H1 (cell line): ENCODE measurements around the gene EEF2K.

ENCODE experiments used
- BRCA1 ChIP-seq: IDR thresholded peaks from 2 replicates; pipeline ENCODE4 v1.6.1; 2012; ENCODE audit warnings: low read depth, low read length, improper control_type of control experiment
- CEBPB ChIP-seq: IDR thresholded peaks from 2 replicates; pipeline ENCODE4 v1.6.1; 2012; ENCODE audit warnings: low read depth, low read length
- EGR1 ChIP-seq: IDR thresholded peaks from 2 replicates; pipeline ENCODE4 v1.6.1; 2011; ENCODE audit warnings: low read depth, low read length, borderline replicate concordance
- EP300 ChIP-seq, 2 experiments: IDR thresholded peaks; 1 replicate in 1 of 2; 2 replicates in 1 of 2; pipeline ENCODE4 v1.6.1; 2011 to 2012; ENCODE audit warnings: low read depth in 2 of 2, low read length in 2 of 2, mild to moderate bottlenecking in 2 of 2, borderline replicate concordance in 1 of 2, inconsistent platforms in 1 of 2, moderate library complexity in 1 of 2
- EZH2 ChIP-seq: fragments of 200-600 bp; sonication (generic); IDR thresholded peaks from 2 replicates; pipeline ENCODE4 v1.7.1; 2012; ENCODE audit warnings: low read depth, mild to moderate bottlenecking, moderate library complexity, low read length, inconsistent platforms; ENCODE audit not compliant: severe bottlenecking
- GTF2F1 ChIP-seq: IDR thresholded peaks from 2 replicates; pipeline ENCODE4 v1.6.1; 2012; ENCODE audit warnings: low read depth, low read length, improper control_type of control experiment, borderline replicate concordance
- POLR2A ChIP-seq, 2 experiments: IDR thresholded peaks; 1 replicate in 1 of 2; 2 replicates in 1 of 2; pipeline ENCODE4 v1.6.1; 2011; ENCODE audit warnings: low read depth in 2 of 2, low read length in 2 of 2, mild to moderate bottlenecking in 2 of 2; ENCODE audit errors: control extremely low read depth in 1 of 2
- RFX5 ChIP-seq: IDR thresholded peaks from 2 replicates; pipeline ENCODE4 v1.6.1; 2011; ENCODE audit warnings: low read depth, low read length, improper control_type of control experiment, borderline replicate concordance
- TF ChIP-seq, protein P1 (sequence below), 3 experiments: IDR thresholded peaks; 1 replicate in 2 of 3; 2 replicates in 1 of 3; pipeline versions ENCODE4 v1.5.1 to v1.6.1; 2011; ENCODE audit warnings: low read length in 3 of 3, mild to moderate bottlenecking in 3 of 3, inconsistent platforms in 2 of 3, low read depth in 1 of 3, moderate library complexity in 1 of 3; ENCODE audit not compliant: insufficient read depth in 1 of 3; ENCODE audit errors: control extremely low read depth in 1 of 3

DNA sequence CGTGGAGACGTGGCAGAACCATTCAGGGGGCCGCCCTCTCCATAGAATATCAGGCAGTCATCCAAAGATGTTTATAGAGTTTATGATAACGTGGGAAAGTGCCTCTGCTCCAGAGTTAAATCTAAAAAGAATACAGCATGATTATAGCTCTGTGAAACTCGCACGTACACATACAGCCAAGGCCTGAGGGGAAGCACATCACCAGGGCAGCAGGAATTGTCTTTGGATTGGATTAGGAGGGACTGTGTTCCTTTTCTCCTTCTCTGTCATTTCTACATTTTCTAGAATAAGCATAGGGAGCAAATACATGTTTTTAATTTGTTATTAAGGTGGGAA, 26.9 kb downstream of the EEF2K start:
- TF ChIP-seq EZH2 = no peak
- no peak for TF ChIP-seq GTF2F1
- TF ChIP-seq POLR2A (IDR thresholded peaks at IDR 0.05; ENCODE audit: control extremely low read depth in 1 of 2, low read depth in 2 of 2, low read length in 2 of 2) = no peak
- TF ChIP-seq, protein P1, sequence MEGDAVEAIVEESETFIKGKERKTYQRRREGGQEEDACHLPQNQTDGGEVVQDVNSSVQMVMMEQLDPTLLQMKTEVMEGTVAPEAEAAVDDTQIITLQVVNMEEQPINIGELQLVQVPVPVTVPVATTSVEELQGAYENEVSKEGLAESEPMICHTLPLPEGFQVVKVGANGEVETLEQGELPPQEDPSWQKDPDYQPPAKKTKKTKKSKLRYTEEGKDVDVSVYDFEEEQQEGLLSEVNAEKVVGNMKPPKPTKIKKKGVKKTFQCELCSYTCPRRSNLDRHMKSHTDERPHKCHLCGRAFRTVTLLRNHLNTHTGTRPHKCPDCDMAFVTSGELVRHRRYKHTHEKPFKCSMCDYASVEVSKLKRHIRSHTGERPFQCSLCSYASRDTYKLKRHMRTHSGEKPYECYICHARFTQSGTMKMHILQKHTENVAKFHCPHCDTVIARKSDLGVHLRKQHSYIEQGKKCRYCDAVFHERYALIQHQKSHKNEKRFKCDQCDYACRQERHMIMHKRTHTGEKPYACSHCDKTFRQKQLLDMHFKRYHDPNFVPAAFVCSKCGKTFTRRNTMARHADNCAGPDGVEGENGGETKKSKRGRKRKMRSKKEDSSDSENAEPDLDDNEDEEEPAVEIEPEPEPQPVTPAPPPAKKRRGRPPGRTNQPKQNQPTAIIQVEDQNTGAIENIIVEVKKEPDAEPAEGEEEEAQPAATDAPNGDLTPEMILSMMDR (IDR thresholded peaks at IDR 0.05; ENCODE audit: control extremely low read depth in 1 of 3, insufficient read depth in 1 of 3, low read depth in 1 of 3, low read length in 3 of 3) = no peak
- TF ChIP-seq RFX5 = no peak
- no peak for TF ChIP-seq CEBPB
- no peak for TF ChIP-seq EGR1
- TF ChIP-seq BRCA1 = no peak
- TF ChIP-seq EP300 (IDR thresholded peaks at IDR 0.05; ENCODE audit: borderline replicate concordance in 1 of 2, low read depth in 2 of 2, low read length in 2 of 2) = no peak
